Neural progenitor cell (in vitro differentiated cells): ENCODE results near the gene KLRK1.

Source experiments
- CTCF ChIP-seq: fragments of 200-600 bp; sonication (generic); IDR thresholded peaks from 2 replicates; pipeline ENCODE4 v1.5.1; 2017; ENCODE audit warnings: antibody characterized with exemption, mild to moderate bottlenecking
- EZH2phosphoT487 ChIP-seq: fragments of 200-600 bp; sonication (generic); IDR thresholded peaks from 2 replicates; pipeline ENCODE4 v1.6.1; 2017; ENCODE audit warnings: antibody characterized with exemption

- TF ChIP-seq CTCF (no peak), EZH2phosphoT487 (no peak)
These were observed 47.8 kb downstream of the KLRK1 start for GRCh38 chr12:10341892-10342509.
